GM21529 (cell line): ENCODE data around the gene FUBP1.
"Not testable (repeated sequence)": the region's sequence is repeated elsewhere in the genome, so short reads cannot be mapped to it uniquely, and the experiment has no call there.

ENCODE experiments used
- ATAC-seq: cut with Tn5 transposase; IDR thresholded peaks from one replicate; pipeline ENCODE4 v1.9.1; 2021; ENCODE audit not compliant: unreplicated experiment

FUBP1 gene

GRCh38 chr1:77990629-77991204 lies 11.8 kb upstream of the FUBP1 start:
- ATAC-seq = no peak

- no peak for ATAC-seq
Observed at GRCh38 chr1:77989744-77990143, 10.9 kb upstream of the FUBP1 start.

- no peak for ATAC-seq
Observed at GRCh38 chr1:77987919-77988318, 9.0 kb upstream of the FUBP1 start.

- no peak for ATAC-seq
Observed at GRCh38 chr1:77986810-77987209, 7.9 kb upstream of the FUBP1 start.

DNA sequence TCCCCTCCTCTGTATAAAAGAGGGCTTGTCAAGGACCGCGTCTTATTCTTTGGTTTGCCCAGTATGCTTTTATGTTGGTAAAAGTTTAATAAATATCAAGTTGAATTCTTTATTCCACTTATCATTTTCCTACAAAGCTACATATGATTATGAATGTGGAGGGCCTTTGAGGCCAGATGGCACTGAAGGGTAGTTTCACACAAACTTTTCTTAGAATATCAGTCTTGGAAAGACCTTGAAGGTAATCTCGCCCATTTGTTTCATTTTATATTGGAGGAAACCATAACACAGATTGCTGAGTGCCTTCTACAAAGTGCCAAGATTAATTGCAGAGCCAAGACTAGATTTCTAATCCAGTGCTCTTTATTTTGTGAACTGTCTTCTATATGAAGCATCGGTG lies 5.8 kb upstream of the FUBP1 start:
- ATAC-seq = no peak

GRCh38 chr1:77983997-77984355 lies 5.1 kb upstream of the FUBP1 start:
- no peak for ATAC-seq

DNA sequence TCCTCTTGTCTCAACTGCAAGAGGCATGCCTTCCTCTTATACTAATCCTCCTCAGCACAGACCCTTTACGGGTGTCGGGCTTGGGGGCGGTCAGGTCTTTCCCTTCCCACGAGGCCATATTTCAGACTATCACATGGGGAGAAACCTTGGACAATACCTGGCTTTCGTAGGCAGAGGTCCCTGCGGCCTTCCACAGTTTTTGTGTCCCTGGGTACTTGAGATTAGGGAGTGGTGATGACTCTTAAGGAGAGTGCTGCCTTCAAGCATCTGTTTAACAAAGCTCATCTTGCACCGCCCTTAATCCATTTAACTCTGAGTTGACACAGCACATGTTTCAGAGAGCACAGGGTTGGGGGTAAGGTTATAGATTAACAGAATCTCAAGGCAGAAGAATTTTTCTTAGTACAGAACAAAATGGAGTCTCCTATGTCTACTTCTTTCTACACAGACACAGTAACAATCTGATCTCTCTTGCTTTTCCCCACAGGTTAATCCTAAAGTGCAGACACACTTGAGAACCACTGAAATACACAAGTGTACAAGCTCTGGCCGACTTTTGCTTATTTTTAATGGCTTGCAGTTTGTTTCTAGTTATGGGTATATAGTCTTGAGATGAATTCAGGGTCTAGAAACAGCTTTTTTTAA lies 4.6 kb upstream of the FUBP1 start:
- not testable (repeated sequence) for ATAC-seq

- peak; percentile 70 for ATAC-seq
Observed at GRCh38 chr1:77978293-77978968, 441 bp downstream of the FUBP1 start.

GRCh38 chr1:77977989-77978292 lies 931 bp downstream of the FUBP1 start:
- ATAC-seq = no peak

DNA sequence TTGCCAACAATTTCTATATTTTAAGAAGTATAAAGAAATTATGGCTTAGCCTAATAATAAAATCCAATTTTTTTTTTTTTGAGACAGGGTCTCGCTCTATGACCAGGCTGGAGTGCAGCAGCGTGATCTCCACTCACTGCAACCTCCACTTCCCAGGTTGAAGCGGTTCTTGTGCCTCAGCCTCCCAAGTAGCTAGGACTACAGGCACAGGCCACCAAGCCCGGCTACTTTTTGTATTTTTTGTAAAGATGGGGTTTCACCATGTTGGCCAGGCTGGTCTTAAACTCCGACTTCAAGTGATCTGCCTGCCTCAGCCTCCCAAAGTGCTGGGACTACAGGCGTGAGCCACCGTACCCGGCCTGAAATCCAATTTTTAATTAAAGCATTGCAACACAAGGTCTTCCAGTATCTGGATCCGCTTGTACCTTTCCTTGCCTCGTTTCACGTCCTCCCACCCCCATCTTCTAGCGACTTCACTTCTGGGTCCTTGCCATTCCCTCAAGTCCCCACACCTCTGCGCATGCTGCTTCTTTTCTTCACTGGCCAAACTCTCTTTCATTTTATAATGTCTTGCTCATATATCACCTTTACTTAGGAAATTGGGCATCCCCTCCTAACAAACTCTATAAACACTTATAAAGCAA lies 2.3 kb downstream of the FUBP1 start:
- ATAC-seq = no peak

DNA sequence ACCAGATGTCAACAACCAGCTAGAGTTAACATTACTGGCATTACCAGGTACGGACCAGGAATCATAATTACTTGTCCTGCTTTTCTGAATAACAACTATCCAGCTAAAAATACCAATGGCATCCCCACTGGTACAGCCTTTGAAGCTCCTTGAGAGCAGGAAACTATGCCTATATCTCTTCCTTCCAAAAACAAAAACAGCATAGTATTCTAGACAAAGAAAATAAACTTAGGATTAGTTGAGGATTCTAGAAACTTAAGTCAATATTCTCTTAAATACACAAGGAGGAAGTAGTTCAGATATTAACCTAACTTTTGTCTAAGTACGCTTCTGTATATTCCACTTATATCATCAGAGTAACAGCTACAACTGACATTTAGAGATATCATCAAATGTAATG lies 3.0 kb downstream of the FUBP1 start:
- ATAC-seq = no peak

DNA sequence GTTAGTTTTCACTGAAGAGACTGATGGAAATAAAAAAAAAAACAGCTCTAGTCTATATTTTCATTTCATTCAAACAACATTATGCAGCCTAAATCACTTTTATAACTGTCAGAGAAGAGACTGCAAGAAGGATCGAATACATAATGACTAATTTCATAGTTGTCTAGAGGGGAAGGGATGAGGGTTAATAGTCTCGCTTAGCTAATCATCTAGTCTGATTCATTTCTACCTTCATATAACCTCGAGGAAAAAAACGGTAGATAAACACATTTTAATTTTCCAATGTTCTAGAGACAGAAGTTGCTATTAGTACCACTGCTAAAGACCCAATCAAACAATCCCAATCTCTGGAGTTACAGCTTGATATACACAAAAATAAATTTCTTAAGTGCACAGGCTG lies 3.5 kb downstream of the FUBP1 start:
- ATAC-seq = no peak

DNA sequence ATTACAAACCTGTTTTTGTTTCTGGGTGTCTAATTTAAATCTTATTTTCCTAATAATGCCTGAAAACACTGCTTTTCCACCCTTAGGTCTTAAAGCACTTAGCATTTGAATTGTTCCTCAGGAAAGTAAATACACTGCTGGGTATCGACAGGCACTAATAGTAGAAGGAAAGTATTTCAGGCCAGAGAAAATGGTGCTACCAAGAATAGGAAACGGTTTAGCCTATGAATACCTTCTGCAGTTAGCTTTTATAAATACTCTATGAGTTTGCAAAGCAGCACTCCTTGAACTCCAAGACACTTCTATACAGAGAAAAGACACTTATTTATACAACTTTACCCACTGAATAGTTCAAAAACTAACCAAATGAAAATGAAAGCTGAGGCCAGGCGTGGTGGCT lies 6.8 kb downstream of the FUBP1 start:
- ATAC-seq = no peak

DNA sequence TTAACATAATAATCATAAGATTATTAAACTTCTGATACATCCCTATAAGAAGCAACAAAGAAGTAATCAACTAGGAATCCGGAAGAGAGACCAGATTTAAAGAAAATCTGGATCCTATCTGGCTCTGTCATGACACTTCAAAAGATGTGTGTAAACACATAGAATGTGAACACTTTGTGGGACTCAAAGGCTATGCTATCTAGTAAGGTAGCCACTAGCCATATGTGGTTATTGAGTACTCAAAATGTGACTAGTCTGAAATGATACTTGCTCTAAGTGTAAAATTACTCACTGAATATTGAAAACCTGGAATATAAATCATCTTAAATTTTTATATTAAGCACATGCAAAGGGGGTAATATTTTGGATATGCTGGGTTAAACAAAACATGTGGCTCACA lies 8.7 kb downstream of the FUBP1 start:
- ATAC-seq = no peak

- no peak for ATAC-seq
Observed at GRCh38 chr1:77966291-77966690, 12.6 kb downstream of the FUBP1 start.

DNA sequence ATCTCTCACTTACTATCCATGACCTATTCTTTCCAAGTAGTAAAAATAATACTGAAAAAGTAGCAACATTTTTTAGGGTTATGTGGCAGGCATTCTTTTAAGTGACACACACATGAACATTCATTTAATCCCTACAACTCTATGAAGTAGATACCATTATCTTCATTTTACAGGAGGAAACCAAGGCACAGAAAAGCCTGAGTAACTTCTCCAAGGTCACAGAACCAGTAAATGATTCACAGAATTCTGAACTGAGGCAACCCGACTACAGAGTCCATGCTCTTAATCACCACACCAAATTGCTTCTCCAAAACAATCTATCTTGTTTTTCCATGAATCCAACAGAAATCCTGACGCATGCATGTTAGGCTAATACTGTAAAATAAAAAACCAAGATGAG lies 17.5 kb downstream of the FUBP1 start:
- no peak for ATAC-seq

GRCh38 chr1:77958850-77959249 lies 20.0 kb downstream of the FUBP1 start:
- ATAC-seq = no peak

DNA sequence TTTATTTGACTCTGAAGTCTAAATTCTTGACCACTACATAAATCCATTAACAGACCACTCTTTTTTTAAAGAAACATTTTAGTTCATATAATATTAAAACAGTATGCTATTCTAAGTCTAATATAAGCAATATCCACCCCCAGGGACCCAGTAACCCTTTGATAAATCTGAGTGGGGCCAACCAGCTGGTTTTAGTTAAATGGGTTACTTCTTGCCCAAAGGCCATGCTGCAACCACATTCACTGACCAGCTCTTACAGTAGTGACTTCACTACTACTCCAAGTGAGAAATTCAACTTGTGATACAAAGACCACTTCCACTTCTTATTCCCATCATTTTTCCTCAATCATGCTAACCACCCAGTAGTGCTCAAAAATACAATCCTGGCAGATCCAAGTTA lies 20.5 kb downstream of the FUBP1 start:
- no peak for ATAC-seq

GRCh38 chr1:77956464-77956863 lies 22.4 kb downstream of the FUBP1 start:
- no peak for ATAC-seq

DNA sequence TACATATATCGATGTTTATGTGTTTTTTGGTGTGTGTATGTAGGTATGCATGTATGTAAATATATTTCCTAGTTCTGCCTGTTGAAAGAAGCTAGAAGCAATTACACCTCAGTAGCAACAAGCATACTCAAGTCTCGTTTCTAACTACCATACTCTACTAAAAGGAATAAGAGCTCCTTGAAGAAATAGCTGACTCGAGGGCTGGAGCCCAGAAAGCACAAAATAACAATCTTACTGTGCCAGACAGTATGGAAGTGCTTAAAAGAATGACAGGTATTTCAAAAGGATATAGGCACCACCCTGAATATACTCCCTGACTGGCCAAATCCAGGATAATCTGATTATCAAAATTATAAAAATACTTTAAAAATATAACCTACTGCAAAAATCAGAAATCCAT lies 23.2 kb downstream of the FUBP1 start:
- no peak for ATAC-seq

GRCh38 chr1:77954521-77954920 lies 24.4 kb downstream of the FUBP1 start:
- no peak for ATAC-seq

- no peak for ATAC-seq
Observed at GRCh38 chr1:77953907-77954306, 25.0 kb downstream of the FUBP1 start.
